WTC11 (cell line): ENCODE data around the gene LDB3. TPM values are rescaled to one million over a fixed set of nuclear protein-coding genes. Genes with fewer than 3 reads are reported as not detected.

Experiments used
- ATAC-seq: fragments of 200-7000 bp; cut with Tn5 transposase; 2 replicates; pipeline ENCODE4 v1.10.0; 2021; ENCODE audit warnings: mild to moderate bottlenecking, moderate library complexity
- CTCF ChIA-PET: fragments of 300-600 bp; sonication (Branson Sonifier 250); formaldehyde crosslinking; loops from one replicate; lab custom pipeline; 2021; ENCODE audit warnings: antibody characterized with exemption; lab: Charles Lee
- POLR2A ChIA-PET: fragments of 350-600 bp; sonication (Branson Sonifier 250); formaldehyde crosslinking; loops from one replicate; lab custom pipeline; 2021; ENCODE audit warnings: antibody characterized with exemption; lab: Charles Lee
- DNase-seq: peaks from one replicate; pipeline ENCODE4 v3.0.0; 2021; ENCODE audit warnings: low spot score
- H3K27ac Mint-ChIP-seq: 2 replicates; pipeline ENCODE4 v1.8.0; 2021; ENCODE audit warnings: mixed read lengths
- H3K27me3 Mint-ChIP-seq: 2 replicates; pipeline ENCODE4 v1.8.0; 2021; ENCODE audit warnings: low read depth, mild to moderate bottlenecking, moderate library complexity, mixed read lengths
- H3K36me3 Mint-ChIP-seq: 2 replicates; pipeline ENCODE4 v1.8.0; 2021; ENCODE audit warnings: mixed read lengths
- H3K4me1 Mint-ChIP-seq: 2 replicates; pipeline ENCODE4 v1.8.0; 2022; ENCODE audit warnings: mixed read lengths
- H3K4me3 Mint-ChIP-seq: 2 replicates; pipeline ENCODE4 v1.8.0; 2021; ENCODE audit warnings: mild to moderate bottlenecking, moderate library complexity, mixed read lengths
- H3K9me3 Mint-ChIP-seq: 2 replicates; pipeline ENCODE4 v1.8.0; 2021; ENCODE audit warnings: mixed read lengths
- ERG ChIP-seq: fragments of 250-450 bp; sonication (Bioruptor Pico); IDR thresholded peaks from 2 replicates; pipeline ENCODE4 v1.8.0; 2021; ENCODE audit warnings: mild to moderate bottlenecking
- GRHL2 ChIP-seq: fragments of 250-450 bp; sonication (Bioruptor Pico); IDR thresholded peaks from 2 replicates; pipeline ENCODE4 v1.8.0; 2022; ENCODE audit warnings: mild to moderate bottlenecking, moderate library complexity; ENCODE audit not compliant: insufficient replicate concordance, severe bottlenecking
- MXD4 ChIP-seq: fragments of 250-450 bp; sonication (Bioruptor Pico); IDR thresholded peaks from 2 replicates; pipeline ENCODE4 v1.8.0; 2021; ENCODE audit warnings: mild to moderate bottlenecking, moderate library complexity, borderline replicate concordance
- NR1H2 ChIP-seq: sonication (generic); formaldehyde crosslinking; IDR thresholded peaks from 2 replicates; pipeline ENCODE4 v1.9.0; 2021; ENCODE audit warnings: mild to moderate bottlenecking, moderate library complexity, missing genetic modification reagents
- SOX15 ChIP-seq: fragments of 250-450 bp; sonication (Bioruptor Pico); IDR thresholded peaks from 2 replicates; pipeline ENCODE4 v1.9.0; 2021; ENCODE audit warnings: mild to moderate bottlenecking
- total RNA-seq: library from RNA; stranded (reverse); gene quantifications from 3 replicates; pipeline ENCODE4 v1.2.3, GENCODE V29; 2021
- TF ChIP-seq, protein P1 (sequence below): sonication (generic); formaldehyde crosslinking; IDR thresholded peaks from 2 replicates; pipeline ENCODE4 v1.8.1; 2023; ENCODE audit warnings: mild to moderate bottlenecking, missing genetic modification reagents

The LDB3 gene
- total RNA-seq, 1 experiment from 2014 or later, result 0.42 TPM

- DNase-seq (no peak), ATAC-seq (no peak)
- POLR2A ChIA-PET, result no interaction called here
- H3K36me3 Mint-ChIP-seq, result peaks cover 2% of the 10 kb centered on the region
- CTCF ChIA-PET, result no interaction called here
- no peak for TF ChIP-seq NR1H2 (CRISPR knock-in tag)
- TF ChIP-seq, protein P1, sequence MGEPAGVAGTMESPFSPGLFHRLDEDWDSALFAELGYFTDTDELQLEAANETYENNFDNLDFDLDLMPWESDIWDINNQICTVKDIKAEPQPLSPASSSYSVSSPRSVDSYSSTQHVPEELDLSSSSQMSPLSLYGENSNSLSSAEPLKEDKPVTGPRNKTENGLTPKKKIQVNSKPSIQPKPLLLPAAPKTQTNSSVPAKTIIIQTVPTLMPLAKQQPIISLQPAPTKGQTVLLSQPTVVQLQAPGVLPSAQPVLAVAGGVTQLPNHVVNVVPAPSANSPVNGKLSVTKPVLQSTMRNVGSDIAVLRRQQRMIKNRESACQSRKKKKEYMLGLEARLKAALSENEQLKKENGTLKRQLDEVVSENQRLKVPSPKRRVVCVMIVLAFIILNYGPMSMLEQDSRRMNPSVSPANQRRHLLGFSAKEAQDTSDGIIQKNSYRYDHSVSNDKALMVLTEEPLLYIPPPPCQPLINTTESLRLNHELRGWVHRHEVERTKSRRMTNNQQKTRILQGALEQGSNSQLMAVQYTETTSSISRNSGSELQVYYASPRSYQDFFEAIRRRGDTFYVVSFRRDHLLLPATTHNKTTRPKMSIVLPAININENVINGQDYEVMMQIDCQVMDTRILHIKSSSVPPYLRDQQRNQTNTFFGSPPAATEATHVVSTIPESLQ (CRISPR knock-in tag), result no peak
- no peak for TF ChIP-seq SOX15
- TF ChIP-seq MXD4, result no peak
- TF ChIP-seq ERG, result no peak
- TF ChIP-seq GRHL2, result no peak
- no peak overlapping the region; the same call in 1 of the 2 replicates for H3K27ac Mint-ChIP-seq
- H3K4me1 Mint-ChIP-seq, result peaks cover 30% of the 10 kb centered on the region
- 0 out of 2 replicates have a peak, but pooled peaks cover 4% of the 10 kb centered on the region for H3K9me3 Mint-ChIP-seq
- H3K27me3 Mint-ChIP-seq, result no peaks in the 10 kb centered on the region
- peak overlapping the region; percentile 9 for H3K4me3 Mint-ChIP-seq
Observed at GRCh38 chr10:86785037-86785436, 116.7 kb downstream of the LDB3 start.

Other genes with a start within 250 kb of the LDB3 start
- 41.7 to 48.0 TPM (median 41.8 TPM) in 3 replicates for gene WAPL, start 146.7 kb upstream of the LDB3 start, total RNA-seq
- gene OPN4, start 14.0 kb upstream of the LDB3 start, total RNA-seq, result not detected in 3 replicates
- 99.7 to 107 TPM (median 104 TPM) in 3 replicates for gene BMPR1A, start 88.1 kb downstream of the LDB3 start, total RNA-seq